ENCODE results near the gene CA10. TPM values are rescaled to one million over a fixed set of nuclear protein-coding genes. Genes with fewer than 3 reads are reported as not detected.

CA10 gene
- total and polyA plus RNA-seq, 2 donors (not counting 1 experiment from before 2014, with no cell fraction given): not detected

GRCh38 chr17:51612692-51613091, 545.8 kb downstream of the CA10 start:
- H3K9ac ChIP-seq (ENCODE audit: low read length): no peak overlapping the region
- peaks cover 0 to 3% (median 0%) of the 10 kb centered on the region in 3 donors for H3K9me3 ChIP-seq (ENCODE audit: control extremely low read depth in 1 of 3, control insufficient read depth in 2 of 3, insufficient read depth in 1 of 3, low read length in 2 of 3)
- Mint-ChIP-seq H3K27me3 (peaks cover 15% of the 10 kb centered on the region), H3K4me3 (no peak overlapping the region), H3K4me1 (no peaks in the 10 kb centered on the region), H3K27ac (no peak overlapping the region), H3K9me3 (ENCODE audit: insufficient read depth) (no peaks in the 10 kb centered on the region)
- H2AFZ ChIP-seq (ENCODE audit: insufficient read depth, low read depth, low read length, poor library complexity, severe bottlenecking): no peak overlapping the region
- no peaks in the 10 kb centered on the region for H4K20me1 ChIP-seq (ENCODE audit: control insufficient read depth, insufficient read depth, low read length, poor library complexity, severe bottlenecking)
- intact Hi-C loops (cut with micrococcal nuclease): no loop called here
- no peaks in the 10 kb centered on the region for H3K79me2 ChIP-seq (ENCODE audit: control insufficient read depth, insufficient read depth, low read length)
- POLR2A ChIA-PET: no interaction called here
- no peaks in the 10 kb centered on the region for H3K36me3 ChIP-seq (replicated peaks in 1 of 2; ENCODE audit: control extremely low read depth in 1 of 2, control insufficient read depth in 1 of 2, extremely low read depth in 1 of 2, insufficient read depth in 2 of 2, low read length in 1 of 2)
- H3K4me3 ChIP-seq (ENCODE audit: control extremely low read depth in 1 of 5, extremely low read depth in 1 of 5, insufficient read depth in 1 of 5, low read depth in 2 of 5, low read length in 4 of 5): no peak overlapping the region
- no peak overlapping the region for H3K4me2 ChIP-seq (replicated peaks; ENCODE audit: low read depth, low read length, poor library complexity, severe bottlenecking)
- 100% methylated on average over 1 of the region's 3 CpGs for WGBS (ENCODE audit: insufficient coverage)
- CTCF ChIA-PET: no interaction called here
- no peak for DNase-seq
- no peak for ATAC-seq (ENCODE audit: low read depth)
- no peaks in the 10 kb centered on the region for H3K4me1 ChIP-seq (ENCODE audit: control insufficient read depth in 2 of 2, insufficient read depth in 2 of 2, low read length in 2 of 2)
- H3K27ac ChIP-seq (ENCODE audit: low read length in 2 of 2): no peak overlapping the region
- no peaks in the 10 kb centered on the region for H3K27me3 ChIP-seq (replicated peaks in 1 of 4; ENCODE audit: control extremely low read depth in 1 of 4, control insufficient read depth in 3 of 4, insufficient read depth in 4 of 4, low read length in 3 of 4)
- TF ChIP-seq, protein P1, sequence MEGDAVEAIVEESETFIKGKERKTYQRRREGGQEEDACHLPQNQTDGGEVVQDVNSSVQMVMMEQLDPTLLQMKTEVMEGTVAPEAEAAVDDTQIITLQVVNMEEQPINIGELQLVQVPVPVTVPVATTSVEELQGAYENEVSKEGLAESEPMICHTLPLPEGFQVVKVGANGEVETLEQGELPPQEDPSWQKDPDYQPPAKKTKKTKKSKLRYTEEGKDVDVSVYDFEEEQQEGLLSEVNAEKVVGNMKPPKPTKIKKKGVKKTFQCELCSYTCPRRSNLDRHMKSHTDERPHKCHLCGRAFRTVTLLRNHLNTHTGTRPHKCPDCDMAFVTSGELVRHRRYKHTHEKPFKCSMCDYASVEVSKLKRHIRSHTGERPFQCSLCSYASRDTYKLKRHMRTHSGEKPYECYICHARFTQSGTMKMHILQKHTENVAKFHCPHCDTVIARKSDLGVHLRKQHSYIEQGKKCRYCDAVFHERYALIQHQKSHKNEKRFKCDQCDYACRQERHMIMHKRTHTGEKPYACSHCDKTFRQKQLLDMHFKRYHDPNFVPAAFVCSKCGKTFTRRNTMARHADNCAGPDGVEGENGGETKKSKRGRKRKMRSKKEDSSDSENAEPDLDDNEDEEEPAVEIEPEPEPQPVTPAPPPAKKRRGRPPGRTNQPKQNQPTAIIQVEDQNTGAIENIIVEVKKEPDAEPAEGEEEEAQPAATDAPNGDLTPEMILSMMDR (IDR thresholded peaks at IDR 0.05): no peak
- TF ChIP-seq EZH2 (IDR thresholded peaks at IDR 0.05; ENCODE audit: borderline replicate concordance, insufficient read depth, low read depth, low read length, poor library complexity, severe bottlenecking): no peak

DNA sequence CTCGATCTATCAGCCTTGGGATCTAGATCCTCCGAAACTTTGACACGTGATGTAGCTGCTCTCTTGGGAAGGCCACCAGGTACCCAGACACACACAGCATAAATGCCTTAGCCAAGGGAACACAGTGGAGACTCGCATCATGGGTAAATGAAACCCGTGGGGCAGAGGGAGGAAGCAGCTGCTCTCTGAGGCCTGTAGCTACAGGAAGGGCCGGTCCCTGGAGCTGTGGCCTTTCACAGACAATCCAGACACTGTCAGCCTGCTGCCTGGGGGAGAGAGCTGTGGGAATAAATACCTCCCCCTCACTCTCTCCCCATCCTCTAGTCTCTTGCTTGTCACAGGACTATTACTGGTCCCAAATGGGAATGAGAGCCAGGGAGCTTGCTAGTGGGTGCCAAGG, 546.9 kb downstream of the CA10 start:
- Histone ChIP-seq H3K4me2 (replicated peaks; ENCODE audit: low read depth, low read length, poor library complexity, severe bottlenecking) (no peak overlapping the region), H3K79me2 (ENCODE audit: control insufficient read depth, insufficient read depth, low read length) (no peaks in the 10 kb centered on the region), H4K20me1 (ENCODE audit: control insufficient read depth, insufficient read depth, low read length, poor library complexity, severe bottlenecking) (no peaks in the 10 kb centered on the region), H3K36me3 (replicated peaks in 1 of 2; ENCODE audit: control extremely low read depth in 1 of 2, control insufficient read depth in 1 of 2, extremely low read depth in 1 of 2, insufficient read depth in 2 of 2, low read length in 1 of 2) (no peaks in the 10 kb centered on the region), H3K9me3 (ENCODE audit: control extremely low read depth in 1 of 3, control insufficient read depth in 2 of 3, insufficient read depth in 1 of 3, low read length in 2 of 3) (peaks cover 0 to 3% (median 0%) of the 10 kb centered on the region in 3 donors), H3K27ac (ENCODE audit: low read length in 2 of 2) (no peak overlapping the region), H3K4me1 (ENCODE audit: control insufficient read depth in 2 of 2, insufficient read depth in 2 of 2, low read length in 2 of 2) (no peaks in the 10 kb centered on the region), H3K9ac (ENCODE audit: low read length) (no peak overlapping the region), H2AFZ (ENCODE audit: insufficient read depth, low read depth, low read length, poor library complexity, severe bottlenecking) (no peak overlapping the region), H3K27me3 (replicated peaks in 1 of 4; ENCODE audit: control extremely low read depth in 1 of 4, control insufficient read depth in 3 of 4, insufficient read depth in 4 of 4, low read length in 3 of 4) (no peaks in the 10 kb centered on the region), H3K4me3 (ENCODE audit: control extremely low read depth in 1 of 5, extremely low read depth in 1 of 5, insufficient read depth in 1 of 5, low read depth in 2 of 5, low read length in 4 of 5) (no peak overlapping the region)
- WGBS (ENCODE audit: insufficient coverage): 74% methylated on average over 5 of the region's 6 CpGs
- ATAC-seq (ENCODE audit: low read depth) (no peak), DNase-seq (no peak)
- CTCF ChIA-PET: no interaction called here
- H3K9me3 Mint-ChIP-seq (ENCODE audit: insufficient read depth): no peaks in the 10 kb centered on the region
- H3K4me1 Mint-ChIP-seq: no peaks in the 10 kb centered on the region
- H3K4me3 Mint-ChIP-seq: no peak overlapping the region
- no peak overlapping the region for H3K27ac Mint-ChIP-seq
- POLR2A ChIA-PET: no interaction called here
- TF ChIP-seq, protein P1 (IDR thresholded peaks at IDR 0.05): no peak
- no peak for TF ChIP-seq EZH2 (IDR thresholded peaks at IDR 0.05; ENCODE audit: borderline replicate concordance, insufficient read depth, low read depth, low read length, poor library complexity, severe bottlenecking)
- intact Hi-C loops (cut with micrococcal nuclease): no loop called here
- peaks cover 7% of the 10 kb centered on the region for H3K27me3 Mint-ChIP-seq
